ENCODE data around the gene TPH2.

TPH2 gene

GRCh38 chr12:71938728-71939385 is at the start of gene TPH2:
TPH2 (plus strand) TSS chr12:71938845; CDS start chr12:71938987, 142 bp downstream.
- no peak within 1 kb of the TSS for H3K4me3 ChIP-seq (ENCODE audit: low read depth, low read length)
- peak; percentile 81 for TF ChIP-seq CTCF (conservative IDR thresholded peaks at IDR 0.05; ENCODE audit: low read depth, low read length)
- DNase-seq (ENCODE audit: low read depth), result peak; percentile 77

- H3K4me3 ChIP-seq (ENCODE audit: low read depth, low read length), result no peak overlapping the region
- no peak for DNase-seq (ENCODE audit: low read depth)
- no peak for TF ChIP-seq CTCF (conservative IDR thresholded peaks at IDR 0.05; ENCODE audit: low read depth, low read length)
Measured at GRCh38 chr12:71890475-71890874, 48.2 kb upstream of the TPH2 start.

DNA sequence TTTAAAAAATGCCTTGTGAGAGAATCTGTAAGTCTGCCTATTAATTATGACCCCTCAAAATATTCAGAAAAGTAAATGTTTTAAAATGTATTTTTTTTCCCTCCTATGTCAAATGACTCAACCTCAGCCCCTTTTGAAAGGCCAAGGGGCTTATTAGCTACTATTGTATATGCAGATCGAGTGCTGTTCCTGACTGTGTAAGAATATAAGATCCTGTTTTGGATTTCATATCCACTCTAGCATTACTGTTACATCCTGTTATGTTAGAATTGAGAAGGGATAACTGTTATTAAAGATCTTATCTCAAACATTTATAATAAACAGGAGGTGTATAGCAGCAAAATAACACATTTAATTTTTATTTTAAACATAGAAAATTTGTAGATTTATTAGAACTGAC is 46.6 kb upstream of the TPH2 start:
- H3K4me3 ChIP-seq (ENCODE audit: low read depth, low read length), result no peak overlapping the region
- no peak for TF ChIP-seq CTCF (conservative IDR thresholded peaks at IDR 0.05; ENCODE audit: low read depth, low read length)
- no peak for DNase-seq (ENCODE audit: low read depth)

GRCh38 chr12:71896205-71896882 is 42.3 kb upstream of the TPH2 start:
- no peak overlapping the region for H3K4me3 ChIP-seq (ENCODE audit: low read depth, low read length)
- TF ChIP-seq CTCF (conservative IDR thresholded peaks at IDR 0.05; ENCODE audit: low read depth, low read length), result no peak
- no peak for DNase-seq (ENCODE audit: low read depth)

DNA sequence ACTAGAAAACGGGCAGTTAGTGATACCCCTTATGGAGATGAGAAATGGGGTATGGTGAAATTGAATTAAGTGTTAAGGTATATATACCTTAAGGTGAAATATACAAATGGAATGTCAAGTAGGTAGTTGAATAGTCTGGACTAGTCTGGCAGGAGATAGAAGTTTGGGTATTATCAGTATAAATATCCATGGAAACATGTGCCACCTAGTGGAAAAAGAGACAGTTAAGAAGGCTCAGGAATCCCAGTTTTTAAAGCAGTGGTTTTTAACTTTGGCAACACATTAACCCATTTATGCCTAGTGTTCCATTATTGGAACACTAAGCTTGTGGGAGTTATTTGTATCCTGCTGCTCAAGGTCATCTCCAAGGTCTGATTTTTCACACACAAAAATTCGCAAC is 38.6 kb upstream of the TPH2 start:
- no peak overlapping the region for H3K4me3 ChIP-seq (ENCODE audit: low read depth, low read length)
- DNase-seq (ENCODE audit: low read depth), result peak; percentile 43
- TF ChIP-seq CTCF (conservative IDR thresholded peaks at IDR 0.05; ENCODE audit: low read depth, low read length), result peak; percentile 47

GRCh38 chr12:71904629-71905028 is 34.0 kb upstream of the TPH2 start:
- no peak for TF ChIP-seq CTCF (conservative IDR thresholded peaks at IDR 0.05; ENCODE audit: low read depth, low read length)
- H3K4me3 ChIP-seq (ENCODE audit: low read depth, low read length), result no peak overlapping the region
- no peak for DNase-seq (ENCODE audit: low read depth)

- no peak for TF ChIP-seq CTCF (conservative IDR thresholded peaks at IDR 0.05; ENCODE audit: low read depth, low read length)
- DNase-seq (ENCODE audit: low read depth), result no peak
- no peak overlapping the region for H3K4me3 ChIP-seq (ENCODE audit: low read depth, low read length)
Measured at GRCh38 chr12:71935594-71935993, 3.1 kb upstream of the TPH2 start.

All from choroid plexus epithelial cell (primary cell).